K562 (cell line): ENCODE data around the gene TRIM45. TPM values are rescaled to one million over a fixed set of nuclear protein-coding genes. Genes with fewer than 3 reads are reported as not detected.

ENCODE experiments used
- ARID3A ChIP-seq: IDR thresholded peaks from 2 replicates; pipeline ENCODE4 v1.6.1; 2012; ENCODE audit warnings: low read depth, low read length, improper control_type of control experiment, borderline replicate concordance
- BDP1 ChIP-seq: IDR thresholded peaks from 3 replicates; pipeline ENCODE4 v1.6.1; 2011; ENCODE audit not compliant: insufficient read length, insufficient read depth
- CTBP1 ChIP-seq: fragments of 450-650 bp; IDR thresholded peaks from 2 replicates; pipeline ENCODE4 v1.6.1; 2016; ENCODE audit warnings: borderline replicate concordance
- ERF ChIP-seq: fragments of 450-650 bp; formaldehyde crosslinking; IDR thresholded peaks from 2 replicates; pipeline ENCODE4 v1.4.0; 2020; ENCODE audit warnings: mild to moderate bottlenecking, mixed read lengths
- FOXA3 ChIP-seq, 2 experiments: fragments of 450-650 bp in 1 of 2; sonication (generic) in 1 of 2; formaldehyde crosslinking; IDR thresholded peaks in 1 of 2; conservative IDR thresholded peaks in 1 of 2; 2 replicates each; pipeline versions ENCODE4 v1.4.0 to v1.8.0; 2020 to 2022; ENCODE audit warnings: mild to moderate bottlenecking in 2 of 2, missing genetic modification reagents in 1 of 2
- HES1 ChIP-seq: fragments of 450-650 bp; IDR thresholded peaks from 2 replicates; pipeline ENCODE4 v1.6.1; 2016; ENCODE audit warnings: low read depth, mild to moderate bottlenecking, moderate library complexity
- HNRNPLL ChIP-seq: fragments of 200-400 bp; formaldehyde crosslinking; IDR thresholded peaks from 2 replicates; pipeline ENCODE4 v1.6.1; 2017; ENCODE audit warnings: low read length, low read depth, mild to moderate bottlenecking; ENCODE audit not compliant: poor library complexity, severe bottlenecking
- MBD1 ChIP-seq: fragments of 250-450 bp; sonication (Bioruptor Pico); IDR thresholded peaks from 2 replicates; pipeline ENCODE4 v1.8.0; 2022; ENCODE audit warnings: inconsistent platforms
- MBD2 ChIP-seq: sonication (generic); IDR thresholded peaks from 2 replicates; pipeline ENCODE4 v1.6.1; 2016; ENCODE audit warnings: low read depth, borderline replicate concordance
- MTF1 ChIP-seq: fragments of 250-450 bp; sonication (Bioruptor Pico); IDR thresholded peaks from 2 replicates; pipeline ENCODE4 v1.9.0; 2021; ENCODE audit warnings: moderate library complexity, mild to moderate bottlenecking, inconsistent platforms, borderline replicate concordance
- POU5F1 ChIP-seq: fragments of 150-350 bp; IDR thresholded peaks from 2 replicates; pipeline ENCODE4 v1.6.1; 2014; ENCODE audit warnings: borderline replicate concordance, low read length, low read depth, mild to moderate bottlenecking; ENCODE audit not compliant: partially characterized antibody
- PRMT5 ChIP-seq: sonication (generic); formaldehyde crosslinking; IDR thresholded peaks from 2 replicates; pipeline ENCODE4 v1.5.0; 2020; ENCODE audit warnings: missing genetic modification reagents
- SAFB2 ChIP-seq: fragments of 200-400 bp; formaldehyde crosslinking; IDR thresholded peaks from 2 replicates; pipeline ENCODE4 v1.6.1; 2018; ENCODE audit warnings: borderline replicate concordance, low read length, low read depth, moderate library complexity; ENCODE audit not compliant: severe bottlenecking
- STAT5B ChIP-seq: fragments of 250-450 bp; sonication (Bioruptor Pico); IDR thresholded peaks from 2 replicates; pipeline ENCODE4 v1.8.0; 2021; ENCODE audit warnings: mild to moderate bottlenecking, inconsistent platforms
- TEAD4 ChIP-seq, 2 experiments: sonication (generic) in 1 of 2; formaldehyde crosslinking in 1 of 2; IDR thresholded peaks; 2 replicates each; pipeline versions ENCODE4 v1.6.1 to v1.8.0; 2012 to 2022; ENCODE audit warnings: borderline replicate concordance in 1 of 2, inconsistent platforms in 1 of 2, low read length in 1 of 2, mild to moderate bottlenecking in 1 of 2, missing genetic modification reagents in 1 of 2
- TRIM28 ChIP-seq: fragments of 450-650 bp; IDR thresholded peaks from 2 replicates; pipeline ENCODE4 v1.6.1; 2017
- ZBTB33 ChIP-seq: sonication (generic); formaldehyde crosslinking; IDR thresholded peaks from 2 replicates; pipeline ENCODE4 v1.8.1; 2023; ENCODE audit warnings: mild to moderate bottlenecking, missing genetic modification reagents
- ZFP30 ChIP-seq: fragments of 250-450 bp; sonication (Bioruptor Pico); IDR thresholded peaks from 2 replicates; pipeline ENCODE4 v1.8.0; 2022; ENCODE audit warnings: moderate library complexity, mild to moderate bottlenecking, inconsistent platforms, borderline replicate concordance
- ZNF224 ChIP-seq: sonication (generic); formaldehyde crosslinking; IDR thresholded peaks from 2 replicates; pipeline ENCODE4 v1.8.0; 2022; ENCODE audit warnings: mild to moderate bottlenecking, missing genetic modification reagents
- ZNF717 ChIP-seq: fragments of 250-450 bp; sonication (Bioruptor Pico); IDR thresholded peaks from 2 replicates; pipeline ENCODE4 v1.5.0; 2021
- polyA plus RNA-seq, 8 experiments: library from polyadenylated mRNA; depleted of rRNA in 4 of 8; stranded (reverse) in 5 of 8; unstranded in 3 of 8; fragments of >200 nt; fragmentation: Nextera tagmentation in 2 of 8; fragmentation: Illumina TruSeq in 1 of 8; extraction: Ambion mirVana in 2 of 8; extraction: Trizol in 1 of 8; gene quantifications; 2 replicates each; pipeline versions ENCODE4 v1.2.1 to v1.2.3, GENCODE V29; 2011 to 2014; ENCODE audit warnings: inconsistent platforms in 1 of 8, missing spikeins in 1 of 8
- total RNA-seq, 7 experiments: library from RNA; depleted of rRNA in 6 of 7; stranded (reverse); fragments of >200 nt in 6 of 7; fragmentation: Illumina TruSeq in 2 of 7; extraction: Trizol in 2 of 7; gene quantifications; 2 replicates each; pipeline versions ENCODE4 v1.2.1 to v1.2.3, GENCODE V29; 2011 to 2021; ENCODE audit warnings: low replicate concordance in 1 of 7

Gene TRIM45
- total and polyA plus RNA-seq, 9 of the 15 experiments (the other 6 are each of a cell fraction or from before 2014, with no cell fraction given): 1.9 to 6.2 (median 3.6) TPM

- peak; percentile 34; the same call in 1 of the 2 replicates for TF ChIP-seq ARID3A
- TF ChIP-seq TRIM28: no peak
- no peak for TF ChIP-seq HNRNPLL
- TF ChIP-seq MBD2: peak; percentile 84
- TF ChIP-seq HES1: no peak
- no peak for TF ChIP-seq BDP1
- no peak for TF ChIP-seq ZFP30 (CRISPR knock-in tag)
- TF ChIP-seq ZNF224: no peak
- TF ChIP-seq PRMT5 (CRISPR knock-in tag): no peak
- TF ChIP-seq POU5F1: no peak
- no peak for TF ChIP-seq ZNF717 (CRISPR knock-in tag)
- peak; percentile 62 for TF ChIP-seq CTBP1
- no peak; the same call in none of the 2 replicates for TF ChIP-seq ERF
- peak; percentile 95 for TF ChIP-seq ZBTB33
- peak; percentile 29; the same call in 1 of the 2 replicates for TF ChIP-seq TEAD4 (IDR thresholded peaks at IDR 0.05; ENCODE audit: low read length)
- TF ChIP-seq TEAD4 (CRISPR knock-in tag; IDR thresholded peaks at IDR 0.05; ENCODE audit: borderline replicate concordance): no peak
- TF ChIP-seq SAFB2: no peak
- TF ChIP-seq FOXA3 (CRISPR knock-in tag; conservative IDR thresholded peaks at IDR 0.05 in 1 of 2, IDR thresholded peaks at IDR 0.05 in 1 of 2): no peak
- TF ChIP-seq MTF1: no peak
- no peak for TF ChIP-seq STAT5B (CRISPR knock-in tag)
- no peak for TF ChIP-seq MBD1 (CRISPR knock-in tag)
These were observed at the start of gene TRIM45 (continued) for GRCh38 chr1:117121589-117122329.
